Mammary microvascular endothelial cell (primary cell): ENCODE results near the gene PLPPR4. TPM values are rescaled to one million over a fixed set of nuclear protein-coding genes. Genes with fewer than 3 reads are reported as not detected.

Source experiments
- total RNA-seq: library from RNA; depleted of rRNA; stranded (reverse); fragments of >200 nt; gene quantifications from 2 replicates; pipeline ENCODE4 v1.2.3, GENCODE V29; 2015

PLPPR4 gene
- 0.10 TPM in 1 of 2 replicates, not detected in the other for total RNA-seq

GRCh38 chr1:99264201-99265021, at the start of gene PLPPR4:
Gene PLPPR4 (plus strand): TSS chr1:99264492. CDS start chr1:99264594, 102 bp downstream.

